SK-N-SH (cell line): ENCODE measurements around the gene ZCCHC17.

Experiments
- CTCF ChIP-seq: fragments of 200-600 bp; sonication (generic); IDR thresholded peaks from 2 replicates; pipeline ENCODE4 v1.6.1; 2017; ENCODE audit warnings: antibody characterized with exemption, mild to moderate bottlenecking, moderate library complexity
- POLR2AphosphoS5 ChIP-seq: IDR thresholded peaks from 2 replicates; pipeline ENCODE4 v1.6.1; 2012; ENCODE audit warnings: low read depth, low read length
- TAF1 ChIP-seq: IDR thresholded peaks from 2 replicates; pipeline ENCODE4 v1.6.1; 2012; ENCODE audit warnings: low read depth, mild to moderate bottlenecking, low read length, moderate library complexity, borderline replicate concordance
- ZBTB33 ChIP-seq: IDR thresholded peaks from 2 replicates; pipeline ENCODE4 v1.4.0; 2012; ENCODE audit warnings: low read depth, borderline replicate concordance

- TF ChIP-seq CTCF (no peak), POLR2AphosphoS5 (no peak), TAF1 (no peak), ZBTB33 (no peak)
Observed at GRCh38 chr1:31318146-31318545, 21.3 kb downstream of the ZCCHC17 start.
